ENCODE results near the gene CTIF.

DNA sequence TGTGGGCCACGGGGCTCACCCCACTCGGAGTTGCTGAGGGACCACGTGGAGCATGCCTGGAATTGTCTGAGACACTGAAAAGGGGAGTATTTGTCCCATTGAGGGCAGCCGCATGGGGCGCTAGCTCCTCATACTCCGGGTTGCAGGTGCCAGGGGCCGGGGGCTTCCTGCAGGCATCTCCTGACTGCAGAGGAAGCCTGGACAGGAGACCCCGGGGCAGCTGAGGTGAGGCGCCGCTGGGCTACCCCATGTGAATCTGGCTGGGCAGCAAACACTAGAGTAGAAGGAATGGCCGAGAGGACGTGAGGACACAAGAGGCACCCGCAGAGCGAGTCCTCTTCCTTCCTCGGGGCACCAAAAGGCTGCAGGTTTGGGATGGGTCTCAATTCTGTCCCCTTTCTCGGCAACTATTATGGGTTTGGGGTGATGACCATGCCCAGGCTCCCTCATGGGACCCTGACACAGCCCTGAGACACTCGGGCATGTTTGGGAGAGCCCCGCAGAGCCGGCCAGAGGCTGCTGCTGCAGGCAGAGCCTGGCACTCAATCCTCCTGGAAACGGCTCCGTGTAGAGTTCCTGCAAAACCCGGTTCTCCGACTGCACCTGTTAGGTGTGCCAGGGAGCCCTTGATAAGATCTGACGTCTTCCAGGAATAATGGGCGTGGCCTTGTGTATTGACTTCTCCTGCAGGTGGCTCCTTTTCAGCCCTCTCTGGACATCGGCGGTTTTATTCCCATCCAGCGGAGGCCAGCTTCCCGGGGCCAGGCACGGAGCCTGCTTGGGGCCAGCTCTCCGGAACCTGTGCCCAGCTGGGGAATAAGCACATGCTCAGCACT is 77.0 kb downstream of the CTIF start:
- TF ChIP-seq CTCF (IDR thresholded peaks at IDR 0.05) (no peak), POLR2A (IDR thresholded peaks at IDR 0.05) (no peak)
